ENCODE measurements around the gene KISS1R.

KISS1R gene

DNA sequence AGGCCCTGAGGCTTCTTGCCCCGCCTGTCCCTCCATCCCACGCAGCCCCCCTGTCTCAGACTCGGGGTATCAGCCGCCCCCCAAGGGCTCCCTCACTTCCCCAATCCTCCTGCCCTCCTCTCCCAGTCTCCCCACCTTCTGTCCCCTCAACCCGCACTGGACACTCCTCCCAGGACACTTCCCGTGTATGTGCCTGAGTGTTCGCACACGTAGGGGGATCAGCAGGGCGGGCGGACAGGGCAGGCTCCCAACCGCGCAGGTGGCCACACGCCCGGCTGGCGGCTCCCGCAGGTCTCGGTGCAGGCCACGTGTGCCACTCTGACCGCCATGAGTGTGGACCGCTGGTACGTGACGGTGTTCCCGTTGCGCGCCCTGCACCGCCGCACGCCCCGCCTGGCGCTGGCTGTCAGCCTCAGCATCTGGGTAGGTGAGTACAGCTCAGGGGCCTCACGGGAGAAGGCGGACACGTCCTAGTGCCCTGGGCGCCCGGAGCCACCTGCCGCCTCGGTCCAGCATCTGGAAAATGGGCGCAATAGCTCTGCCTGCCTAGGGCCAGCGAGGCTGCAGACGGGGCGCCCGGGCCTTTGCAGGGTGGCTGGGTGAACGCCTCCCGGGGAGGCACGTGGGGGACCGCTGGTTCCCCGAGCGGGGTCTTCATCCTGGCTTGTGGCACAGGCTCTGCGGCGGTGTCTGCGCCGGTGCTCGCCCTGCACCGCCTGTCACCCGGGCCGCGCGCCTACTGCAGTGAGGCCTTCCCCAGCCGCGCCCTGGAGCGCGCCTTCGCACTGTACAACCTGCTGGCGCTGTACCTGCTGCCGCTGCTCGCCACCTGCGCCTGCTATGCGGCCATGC is 2.3 kb downstream of the KISS1R start (continued):
- TF ChIP-seq ZNF132 (tag by site-specific recombination; IDR thresholded peaks at IDR 0.05; ENCODE audit: borderline replicate concordance) (no peak), ZNF571 (tag by site-specific recombination; IDR thresholded peaks at IDR 0.05) (no peak), WT1 (tag by site-specific recombination; IDR thresholded peaks at IDR 0.05) (0 out of 2 replicates have a peak, but pooled peaks have one; percentile 9), ZNF561 (tag by site-specific recombination; IDR thresholded peaks at IDR 0.05; ENCODE audit: borderline replicate concordance) (no peak), ZNF16 (tag by site-specific recombination; IDR thresholded peaks at IDR 0.05; ENCODE audit: low read depth) (no peak), ZNF777 (tag by site-specific recombination; IDR thresholded peaks at IDR 0.05; ENCODE audit: borderline replicate concordance) (no peak), ZNF292 (tag by site-specific recombination; IDR thresholded peaks at IDR 0.05; ENCODE audit: borderline replicate concordance, low read depth) (no peak), ZNF514 (tag by site-specific recombination; IDR thresholded peaks at IDR 0.05) (no peak), ZNF549 (tag by site-specific recombination; IDR thresholded peaks at IDR 0.05) (no peak), RBAK (tag by site-specific recombination; IDR thresholded peaks at IDR 0.05) (no peak), KLF16 (tag by site-specific recombination; IDR thresholded peaks at IDR 0.05) (no peak), KLF10 (tag by site-specific recombination; IDR thresholded peaks at IDR 0.05) (no peak), KLF8 (tag by site-specific recombination; IDR thresholded peaks at IDR 0.05) (peak; percentile 33; the same call in 1 of the 2 replicates), ZNF660 (tag by site-specific recombination; IDR thresholded peaks at IDR 0.05) (no peak), ZNF585B (tag by site-specific recombination; IDR thresholded peaks at IDR 0.05) (no peak), ZNF10 (tag by site-specific recombination; IDR thresholded peaks at IDR 0.05) (no peak), ZNF175 (tag by site-specific recombination; IDR thresholded peaks at IDR 0.05) (no peak), GLI4 (tag by site-specific recombination; IDR thresholded peaks at IDR 0.05) (no peak), IKZF3 (tag by site-specific recombination; IDR thresholded peaks at IDR 0.05) (no peak; the same call in 1 of the 2 replicates), ZNF155 (tag by site-specific recombination; IDR thresholded peaks at IDR 0.05) (no peak), OSR2 (tag by site-specific recombination; IDR thresholded peaks at IDR 0.05) (no peak), HOXA7 (CRISPR knock-in tag; IDR thresholded peaks at IDR 0.05; ENCODE audit: borderline replicate concordance) (no peak), ZNF114 (tag by site-specific recombination; IDR thresholded peaks at IDR 0.05) (no peak), ZNF184 (tag by site-specific recombination; IDR thresholded peaks at IDR 0.05) (no peak), ZFP41 (tag by site-specific recombination; IDR thresholded peaks at IDR 0.05; ENCODE audit: borderline replicate concordance) (no peak), ZNF169 (tag by site-specific recombination; IDR thresholded peaks at IDR 0.05) (no peak), BCL11A (tag by site-specific recombination; IDR thresholded peaks at IDR 0.05; ENCODE audit: low read depth) (0 out of 2 replicates have a peak, but pooled peaks have one; percentile 54), TCF7L2 (IDR thresholded peaks at IDR 0.05; ENCODE audit: borderline replicate concordance, low read depth, low read length) (no peak)
- TF ChIP-seq, protein P1, sequence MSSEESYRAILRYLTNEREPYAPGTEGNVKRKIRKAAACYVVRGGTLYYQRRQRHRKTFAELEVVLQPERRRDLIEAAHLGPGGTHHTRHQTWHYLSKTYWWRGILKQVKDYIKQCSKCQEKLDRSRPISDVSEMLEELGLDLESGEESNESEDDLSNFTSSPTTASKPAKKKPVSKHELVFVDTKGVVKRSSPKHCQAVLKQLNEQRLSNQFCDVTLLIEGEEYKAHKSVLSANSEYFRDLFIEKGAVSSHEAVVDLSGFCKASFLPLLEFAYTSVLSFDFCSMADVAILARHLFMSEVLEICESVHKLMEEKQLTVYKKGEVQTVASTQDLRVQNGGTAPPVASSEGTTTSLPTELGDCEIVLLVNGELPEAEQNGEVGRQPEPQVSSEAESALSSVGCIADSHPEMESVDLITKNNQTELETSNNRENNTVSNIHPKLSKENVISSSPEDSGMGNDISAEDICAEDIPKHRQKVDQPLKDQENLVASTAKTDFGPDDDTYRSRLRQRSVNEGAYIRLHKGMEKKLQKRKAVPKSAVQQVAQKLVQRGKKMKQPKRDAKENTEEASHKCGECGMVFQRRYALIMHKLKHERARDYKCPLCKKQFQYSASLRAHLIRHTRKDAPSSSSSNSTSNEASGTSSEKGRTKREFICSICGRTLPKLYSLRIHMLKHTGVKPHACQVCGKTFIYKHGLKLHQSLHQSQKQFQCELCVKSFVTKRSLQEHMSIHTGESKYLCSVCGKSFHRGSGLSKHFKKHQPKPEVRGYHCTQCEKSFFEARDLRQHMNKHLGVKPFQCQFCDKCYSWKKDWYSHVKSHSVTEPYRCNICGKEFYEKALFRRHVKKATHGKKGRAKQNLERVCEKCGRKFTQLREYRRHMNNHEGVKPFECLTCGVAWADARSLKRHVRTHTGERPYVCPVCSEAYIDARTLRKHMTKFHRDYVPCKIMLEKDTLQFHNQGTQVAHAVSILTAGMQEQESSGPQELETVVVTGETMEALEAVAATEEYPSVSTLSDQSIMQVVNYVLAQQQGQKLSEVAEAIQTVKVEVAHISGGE (tag by site-specific recombination; conservative IDR thresholded peaks at IDR 0.05; ENCODE audit: low read depth) = no peak
- TF ChIP-seq, protein P2, sequence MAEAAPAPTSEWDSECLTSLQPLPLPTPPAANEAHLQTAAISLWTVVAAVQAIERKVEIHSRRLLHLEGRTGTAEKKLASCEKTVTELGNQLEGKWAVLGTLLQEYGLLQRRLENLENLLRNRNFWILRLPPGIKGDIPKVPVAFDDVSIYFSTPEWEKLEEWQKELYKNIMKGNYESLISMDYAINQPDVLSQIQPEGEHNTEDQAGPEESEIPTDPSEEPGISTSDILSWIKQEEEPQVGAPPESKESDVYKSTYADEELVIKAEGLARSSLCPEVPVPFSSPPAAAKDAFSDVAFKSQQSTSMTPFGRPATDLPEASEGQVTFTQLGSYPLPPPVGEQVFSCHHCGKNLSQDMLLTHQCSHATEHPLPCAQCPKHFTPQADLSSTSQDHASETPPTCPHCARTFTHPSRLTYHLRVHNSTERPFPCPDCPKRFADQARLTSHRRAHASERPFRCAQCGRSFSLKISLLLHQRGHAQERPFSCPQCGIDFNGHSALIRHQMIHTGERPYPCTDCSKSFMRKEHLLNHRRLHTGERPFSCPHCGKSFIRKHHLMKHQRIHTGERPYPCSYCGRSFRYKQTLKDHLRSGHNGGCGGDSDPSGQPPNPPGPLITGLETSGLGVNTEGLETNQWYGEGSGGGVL (tag by site-specific recombination; IDR thresholded peaks at IDR 0.05) = no peak
- TF ChIP-seq, protein P3, sequence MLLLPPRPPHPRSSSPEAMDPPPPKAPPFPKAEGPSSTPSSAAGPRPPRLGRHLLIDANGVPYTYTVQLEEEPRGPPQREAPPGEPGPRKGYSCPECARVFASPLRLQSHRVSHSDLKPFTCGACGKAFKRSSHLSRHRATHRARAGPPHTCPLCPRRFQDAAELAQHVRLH (tag by site-specific recombination; IDR thresholded peaks at IDR 0.05) = 0 out of 2 replicates have a peak, but pooled peaks have one; percentile 40
- TF ChIP-seq, protein P4, sequence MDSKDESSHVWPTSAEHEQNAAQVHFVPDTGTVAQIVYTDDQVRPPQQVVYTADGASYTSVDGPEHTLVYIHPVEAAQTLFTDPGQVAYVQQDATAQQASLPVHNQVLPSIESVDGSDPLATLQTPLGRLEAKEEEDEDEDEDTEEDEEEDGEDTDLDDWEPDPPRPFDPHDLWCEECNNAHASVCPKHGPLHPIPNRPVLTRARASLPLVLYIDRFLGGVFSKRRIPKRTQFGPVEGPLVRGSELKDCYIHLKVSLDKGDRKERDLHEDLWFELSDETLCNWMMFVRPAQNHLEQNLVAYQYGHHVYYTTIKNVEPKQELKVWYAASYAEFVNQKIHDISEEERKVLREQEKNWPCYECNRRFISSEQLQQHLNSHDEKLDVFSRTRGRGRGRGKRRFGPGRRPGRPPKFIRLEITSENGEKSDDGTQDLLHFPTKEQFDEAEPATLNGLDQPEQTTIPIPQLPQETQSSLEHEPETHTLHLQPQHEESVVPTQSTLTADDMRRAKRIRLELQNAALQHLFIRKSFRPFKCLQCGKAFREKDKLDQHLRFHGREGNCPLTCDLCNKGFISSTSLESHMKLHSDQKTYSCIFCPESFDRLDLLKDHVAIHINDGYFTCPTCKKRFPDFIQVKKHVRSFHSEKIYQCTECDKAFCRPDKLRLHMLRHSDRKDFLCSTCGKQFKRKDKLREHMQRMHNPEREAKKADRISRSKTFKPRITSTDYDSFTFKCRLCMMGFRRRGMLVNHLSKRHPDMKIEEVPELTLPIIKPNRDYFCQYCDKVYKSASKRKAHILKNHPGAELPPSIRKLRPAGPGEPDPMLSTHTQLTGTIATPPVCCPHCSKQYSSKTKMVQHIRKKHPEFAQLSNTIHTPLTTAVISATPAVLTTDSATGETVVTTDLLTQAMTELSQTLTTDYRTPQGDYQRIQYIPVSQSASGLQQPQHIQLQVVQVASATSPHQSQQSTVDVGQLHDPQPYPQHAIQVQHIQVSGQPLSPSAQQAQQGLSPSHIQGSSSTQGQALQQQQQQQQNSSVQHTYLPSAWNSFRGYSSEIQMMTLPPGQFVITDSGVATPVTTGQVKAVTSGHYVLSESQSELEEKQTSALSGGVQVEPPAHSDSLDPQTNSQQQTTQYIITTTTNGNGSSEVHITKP (tag by site-specific recombination; IDR thresholded peaks at IDR 0.05) = no peak

Data from HEK293 (cell line).